ENCODE results near the gene KRT80. TPM values are rescaled to one million over a fixed set of nuclear protein-coding genes. Genes with fewer than 3 reads are reported as not detected.

Gene KRT80
- total RNA-seq, 2 donors from 2014 or later, result 1.1 TPM; not detected in 1

GRCh38 chr12:52168019-52168717 is 23.6 kb downstream of the KRT80 start:
- peak; percentile 80 for ATAC-seq

GRCh38 chr12:52167526-52167925 is 24.3 kb downstream of the KRT80 start:
- intact Hi-C loops (cut with DNase I, micrococcal nuclease), result no loop called here
- DNase-seq, result no peak

More at GRCh38 chr12:52168019-52168717, 23.6 kb downstream of the KRT80 start:
- DNase-seq, result peak in 1 of 2 donors; percentile 28
- intact Hi-C loops (cut with DNase I, micrococcal nuclease), result no loop called here

GRCh38 chr12:52166672-52167071 is 25.1 kb downstream of the KRT80 start:
- ATAC-seq, result no peak
- DNase-seq, result no peak
- intact Hi-C loops (cut with DNase I, micrococcal nuclease), result no loop called here

More at GRCh38 chr12:52167526-52167925, 24.3 kb downstream of the KRT80 start:
- no peak for ATAC-seq

- intact Hi-C loops (cut with DNase I, micrococcal nuclease), result no loop called here
- ATAC-seq, result no peak
These were observed 26.5 kb downstream of the KRT80 start for GRCh38 chr12:52165096-52165855.

GRCh38 chr12:52164624-52165023 is 27.2 kb downstream of the KRT80 start:
- intact Hi-C loops (cut with DNase I, micrococcal nuclease), result no loop called here
- DNase-seq (no peak), ATAC-seq (no peak)

More at GRCh38 chr12:52165096-52165855, 26.5 kb downstream of the KRT80 start:
- no peak for DNase-seq

GRCh38 chr12:52162981-52163380 is 28.8 kb downstream of the KRT80 start:
- no peak for DNase-seq
- intact Hi-C loops (cut with DNase I, micrococcal nuclease), result no loop called here
- ATAC-seq, result no peak

GRCh38 chr12:52160200-52160599 is 31.6 kb downstream of the KRT80 start:
- intact Hi-C loops (cut with DNase I, micrococcal nuclease), result no loop called here
- ATAC-seq, result no peak
- no peak for DNase-seq

GRCh38 chr12:52157566-52158150 is 34.2 kb downstream of the KRT80 start:
- intact Hi-C loops (cut with DNase I, micrococcal nuclease), result loop anchor here (5.0 kb wide), 2 partner anchors 170 to 720 kb away; no protein-coding TSS in a partner anchor
- no peak for DNase-seq
- no peak for ATAC-seq

GRCh38 chr12:52156757-52157565 is 34.9 kb downstream of the KRT80 start:
- intact Hi-C loops (cut with DNase I, micrococcal nuclease), result loop anchor here (5.0 kb wide), 2 partner anchors 170 to 720 kb away; no protein-coding TSS in a partner anchor
- DNase-seq (peak; percentile 62 to 82), ATAC-seq (peak; percentile 51)

- DNase-seq (no peak), ATAC-seq (no peak)
- intact Hi-C loops (cut with DNase I, micrococcal nuclease), result loop anchor here (5.0 kb wide), 2 partner anchors 171 to 721 kb away; no protein-coding TSS in a partner anchor
These were observed 35.5 kb downstream of the KRT80 start for GRCh38 chr12:52156311-52156710.

GRCh38 chr12:52155048-52155868 is 36.6 kb downstream of the KRT80 start:
- intact Hi-C loops (cut with DNase I, micrococcal nuclease), result loop anchor here (5.0 kb wide), 2 partner anchors 172 to 722 kb away; no protein-coding TSS in a partner anchor
- DNase-seq (peak; percentile 44 to 56), ATAC-seq (peak; percentile 43)

GRCh38 chr12:52152905-52153317 is 38.9 kb downstream of the KRT80 start:
- ATAC-seq (no peak), DNase-seq (no peak)
- intact Hi-C loops (cut with DNase I, micrococcal nuclease), result no loop called here

- intact Hi-C loops (cut with DNase I, micrococcal nuclease), result no loop called here
- peak; percentile 34 for ATAC-seq
These were observed 39.7 kb downstream of the KRT80 start for GRCh38 chr12:52151837-52152783.

GRCh38 chr12:52151153-52151836 is 40.5 kb downstream of the KRT80 start:
- intact Hi-C loops (cut with DNase I, micrococcal nuclease), result no loop called here
- DNase-seq (no peak), ATAC-seq (no peak)

More at GRCh38 chr12:52151837-52152783, 39.7 kb downstream of the KRT80 start:
- DNase-seq, result peak; percentile 79 to 85

GRCh38 chr12:52149651-52150241 is 42.1 kb downstream of the KRT80 start:
- DNase-seq, result no peak
- intact Hi-C loops (cut with DNase I, micrococcal nuclease), result no loop called here
- no peak for ATAC-seq

GRCh38 chr12:52149182-52149641 is 42.6 kb downstream of the KRT80 start:
- intact Hi-C loops (cut with DNase I, micrococcal nuclease), result no loop called here
- DNase-seq (peak in 1 of 2 donors; percentile 28), ATAC-seq (no peak)
